Measurements from ENCODE around the gene TBCK. TPM values are rescaled to one million over a fixed set of nuclear protein-coding genes. Genes with fewer than 3 reads are reported as not detected.

The TBCK gene
- total and polyA plus RNA-seq, 2 of the 13 experiments (the other 11 are each of a cell fraction or from before 2014, with no cell fraction given), result 51.0 to 62.4 TPM

- TF ChIP-seq DPF2 (CRISPR knock-in tag; IDR thresholded peaks at IDR 0.05; ENCODE audit: borderline replicate concordance, low read depth), result no peak
- no peak for TF ChIP-seq HNF4G (IDR thresholded peaks at IDR 0.05; ENCODE audit: borderline replicate concordance, low read depth, low read length)
- TF ChIP-seq HNF4G (CRISPR knock-in tag; IDR thresholded peaks at IDR 0.05; ENCODE audit: borderline replicate concordance, low read depth), result no peak
- TF ChIP-seq ZNF614 (CRISPR knock-in tag; IDR thresholded peaks at IDR 0.05; ENCODE audit: borderline replicate concordance), result no peak
- no peak for TF ChIP-seq AKNA (CRISPR knock-in tag; IDR thresholded peaks at IDR 0.05; ENCODE audit: borderline replicate concordance)
- TF ChIP-seq MIER3 (CRISPR knock-in tag; IDR thresholded peaks at IDR 0.05; ENCODE audit: borderline replicate concordance), result no peak
- TF ChIP-seq ZNF766 (CRISPR knock-in tag; IDR thresholded peaks at IDR 0.05; ENCODE audit: borderline replicate concordance), result no peak
- no peak for TF ChIP-seq ZNF20 (CRISPR knock-in tag; IDR thresholded peaks at IDR 0.05)
These were observed 47.2 kb downstream of the TBCK start (continued) for GRCh38 chr4:106268786-106269185.

GRCh38 chr4:106266201-106266600 is 49.8 kb downstream of the TBCK start:
- in situ Hi-C loops (cut with HindIII; ENCODE audit: extremely low pct_ligation_motif_present, low pct_unique_long_range_greater_than_20kb), result loop anchor here (5.0 kb wide), 1 partner anchor 236 kb away; no protein-coding TSS in a partner anchor
- POLR2A ChIA-PET, result interaction anchor here (1.0 to 3.3 kb wide), 6 partner anchors 21 to 632 kb away, joined by 3 to 20 read pairs (median 4); partner anchors contain the start of genes AIMP1 and TBCK
- peak; percentile 73; the same call in 2 of the 3 replicates for ATAC-seq
- TF ChIP-seq ZNF232 (CRISPR knock-in tag; IDR thresholded peaks at IDR 0.05; ENCODE audit: borderline replicate concordance), result no peak
- TF ChIP-seq RFX1 (IDR thresholded peaks at IDR 0.05), result no peak
- no peak for TF ChIP-seq SOX6 (IDR thresholded peaks at IDR 0.05)
- TF ChIP-seq SOX6 (CRISPR knock-in tag; IDR thresholded peaks at IDR 0.05), result no peak
- TF ChIP-seq SOX5 (CRISPR knock-in tag; IDR thresholded peaks at IDR 0.05; ENCODE audit: borderline replicate concordance), result 0 out of 2 replicates have a peak, but pooled peaks have one; percentile 12
- TF ChIP-seq ZNF556 (CRISPR knock-in tag; IDR thresholded peaks at IDR 0.05; ENCODE audit: borderline replicate concordance), result no peak
- 0 out of 2 replicates have a peak, but pooled peaks have one; percentile 13 for TF ChIP-seq ELF3 (CRISPR knock-in tag; IDR thresholded peaks at IDR 0.05)
- TF ChIP-seq MBD4 (IDR thresholded peaks at IDR 0.05; ENCODE audit: borderline replicate concordance, low read length), result no peak
- TF ChIP-seq FOXA3 (CRISPR knock-in tag; IDR thresholded peaks at IDR 0.05), result peak; percentile 27; the same call in 1 of the 2 replicates
- TF ChIP-seq ZNF547 (CRISPR knock-in tag; IDR thresholded peaks at IDR 0.05), result no peak
- TF ChIP-seq ZNF501 (CRISPR knock-in tag; IDR thresholded peaks at IDR 0.05), result no peak
- TF ChIP-seq TFDP2 (CRISPR knock-in tag; IDR thresholded peaks at IDR 0.05), result no peak

More at GRCh38 chr4:106266201-106266600, 49.8 kb downstream of the TBCK start:
- no peaks in the 10 kb centered on the region for H4K20me1 ChIP-seq (ENCODE audit: insufficient read depth, low read length)
- DNase-seq (ENCODE audit: low spot score), result peak; percentile 73
- peak overlapping the region; percentile 94 for H3K27ac ChIP-seq (ENCODE audit: extremely low read length, insufficient read depth, low read length)
- no peaks in the 10 kb centered on the region for H3K27me3 ChIP-seq (ENCODE audit: control insufficient read depth in 1 of 2, insufficient read depth in 2 of 2, low read length in 2 of 2)
- BruUV-seq (replicated peaks), result no TSS peak
- H3K9ac ChIP-seq (ENCODE audit: insufficient read depth, low read depth, low read length), result no peak overlapping the region
- FAIRE-seq, result peak; percentile 60
- H3K4me3 ChIP-seq (replicated peaks in 1 of 3; ENCODE audit: insufficient read depth in 1 of 3, low read depth in 2 of 3, low read length in 3 of 3), result no peak overlapping the region
- H3K36me3 ChIP-seq (replicated peaks in 1 of 2; ENCODE audit: control insufficient read depth in 1 of 2, insufficient read depth in 2 of 2, low read length in 2 of 2), result no peaks in the 10 kb centered on the region; a peak in 1 of 5 replicates
- peaks cover 94% of the 10 kb centered on the region for H3K4me1 ChIP-seq (ENCODE audit: insufficient read depth, low read length)
- intact Hi-C loops (cut with micrococcal nuclease; ENCODE audit: unreplicated experiment), result loop anchor here (1.0 to 10.0 kb wide), 8 partner anchors 51 to 631 kb away; partner anchors contain the start of genes AIMP1 and TBCK
- H2AFZ ChIP-seq (ENCODE audit: low read length), result no peak overlapping the region
- CTCF ChIA-PET (ENCODE audit: low intra/inter-chr PET ratio, low total read pairs), result interaction anchor here (0.9 to 2.3 kb wide), 4 partner anchors 27 to 236 kb away, joined by 5 to 16 read pairs (median 5); partner anchors contain the start of gene GIMD1
- no peaks in the 10 kb centered on the region for H3K9me3 ChIP-seq (ENCODE audit: low read length)
- peaks cover 72% of the 10 kb centered on the region for H3K79me2 ChIP-seq (ENCODE audit: insufficient read depth, low read length)
- no peak overlapping the region for H3K4me2 ChIP-seq (ENCODE audit: low read depth, low read length)
